Dermis blood vessel endothelial cell (primary cell): ENCODE results near the gene CEP68. TPM values are rescaled to one million over a fixed set of nuclear protein-coding genes. Genes with fewer than 3 reads are reported as not detected.
A peak's percentile ranks its signal among the peaks of the same experiment; 100 is the strongest.

ENCODE experiments used
- DNase-seq: peaks from one replicate; pipeline ENCODE4 v3.0.0; 2010
- total RNA-seq: library from RNA; depleted of rRNA; stranded (reverse); fragments of >200 nt; gene quantifications from 2 replicates; pipeline ENCODE4 v1.2.3, GENCODE V29; 2014

The CEP68 gene
- total RNA-seq, 1 donor from 2014 or later = 44.4 TPM

DNA sequence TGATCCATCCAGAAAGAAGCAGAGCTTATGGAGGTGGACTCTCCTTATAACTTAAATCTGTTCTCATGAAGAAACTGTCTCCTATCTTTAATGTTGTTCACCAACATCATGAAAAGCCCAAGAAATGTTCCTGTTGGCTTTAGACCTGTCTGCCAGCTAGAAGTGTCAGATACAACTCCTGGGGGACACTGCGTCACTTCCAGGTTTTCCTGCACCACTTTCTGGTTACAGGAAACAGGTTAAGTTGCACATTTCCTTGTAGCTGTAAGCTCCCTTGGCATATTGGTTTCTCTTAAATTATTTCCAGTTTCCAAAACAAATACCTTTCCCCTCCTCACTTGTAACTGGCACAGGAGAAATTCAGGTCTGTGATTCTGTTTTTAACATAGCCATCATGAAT, 2.9 kb downstream of the CEP68 start:
- peak; percentile 96 for DNase-seq

DNA sequence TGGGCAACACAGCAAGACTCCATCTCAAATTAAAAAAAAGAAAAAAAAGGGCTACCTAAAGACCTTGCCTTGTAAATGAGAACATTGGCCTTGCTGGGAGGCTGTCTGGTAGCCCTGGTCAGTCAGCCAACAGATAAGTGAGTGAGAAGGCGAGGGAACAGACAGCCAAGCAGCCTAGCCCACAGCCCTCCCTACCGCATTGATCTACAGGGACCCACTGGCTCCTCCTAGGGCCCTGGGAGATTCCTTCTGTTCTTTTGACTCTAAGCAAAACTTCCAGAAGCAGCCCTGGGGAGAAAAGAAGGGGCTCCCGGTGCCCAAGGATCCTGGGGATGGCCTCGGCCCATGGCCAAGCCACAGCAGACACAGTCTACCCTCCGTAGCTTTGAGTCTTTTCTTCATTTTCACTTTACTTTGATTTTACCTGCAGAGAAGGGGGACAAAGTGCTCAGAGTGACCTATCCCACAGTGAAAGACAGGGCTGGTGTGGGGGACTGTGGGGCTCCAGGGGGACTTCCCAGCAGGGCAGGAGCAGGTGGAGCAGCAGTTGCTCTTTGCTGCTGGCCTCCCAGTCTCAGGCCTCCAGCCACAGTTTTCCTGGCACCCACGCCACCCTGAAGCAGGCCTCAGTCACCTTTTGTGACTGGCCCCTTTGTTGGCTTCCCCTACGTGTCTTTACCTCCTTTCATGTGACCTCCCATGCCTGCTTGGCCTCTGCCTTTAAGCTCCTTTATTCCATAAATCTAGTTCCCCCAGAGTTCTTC, 5.1 kb downstream of the CEP68 start:
- DNase-seq = no peak

DNA sequence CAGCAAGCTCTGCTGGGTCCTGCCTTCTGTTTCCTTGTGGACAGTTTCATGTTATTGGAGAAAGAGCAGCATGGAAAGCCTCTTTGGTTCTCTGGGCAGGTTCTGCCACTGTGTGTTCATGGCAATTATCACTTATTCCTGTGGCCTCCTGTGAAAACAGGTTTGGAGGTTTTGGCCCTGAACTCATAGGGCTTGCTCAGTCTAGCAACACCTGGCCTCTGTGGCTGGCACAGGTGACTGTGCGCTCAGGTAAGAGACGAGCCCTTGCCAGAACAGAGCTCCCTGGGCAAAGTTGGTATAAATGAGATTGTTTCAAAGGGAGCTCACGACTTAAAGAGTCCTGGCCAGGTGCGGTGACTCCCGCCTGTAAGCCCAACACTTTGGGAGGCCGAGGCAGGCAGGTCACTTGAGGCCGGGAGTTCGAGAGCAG, 5.7 kb downstream of the CEP68 start:
- no peak for DNase-seq

DNA sequence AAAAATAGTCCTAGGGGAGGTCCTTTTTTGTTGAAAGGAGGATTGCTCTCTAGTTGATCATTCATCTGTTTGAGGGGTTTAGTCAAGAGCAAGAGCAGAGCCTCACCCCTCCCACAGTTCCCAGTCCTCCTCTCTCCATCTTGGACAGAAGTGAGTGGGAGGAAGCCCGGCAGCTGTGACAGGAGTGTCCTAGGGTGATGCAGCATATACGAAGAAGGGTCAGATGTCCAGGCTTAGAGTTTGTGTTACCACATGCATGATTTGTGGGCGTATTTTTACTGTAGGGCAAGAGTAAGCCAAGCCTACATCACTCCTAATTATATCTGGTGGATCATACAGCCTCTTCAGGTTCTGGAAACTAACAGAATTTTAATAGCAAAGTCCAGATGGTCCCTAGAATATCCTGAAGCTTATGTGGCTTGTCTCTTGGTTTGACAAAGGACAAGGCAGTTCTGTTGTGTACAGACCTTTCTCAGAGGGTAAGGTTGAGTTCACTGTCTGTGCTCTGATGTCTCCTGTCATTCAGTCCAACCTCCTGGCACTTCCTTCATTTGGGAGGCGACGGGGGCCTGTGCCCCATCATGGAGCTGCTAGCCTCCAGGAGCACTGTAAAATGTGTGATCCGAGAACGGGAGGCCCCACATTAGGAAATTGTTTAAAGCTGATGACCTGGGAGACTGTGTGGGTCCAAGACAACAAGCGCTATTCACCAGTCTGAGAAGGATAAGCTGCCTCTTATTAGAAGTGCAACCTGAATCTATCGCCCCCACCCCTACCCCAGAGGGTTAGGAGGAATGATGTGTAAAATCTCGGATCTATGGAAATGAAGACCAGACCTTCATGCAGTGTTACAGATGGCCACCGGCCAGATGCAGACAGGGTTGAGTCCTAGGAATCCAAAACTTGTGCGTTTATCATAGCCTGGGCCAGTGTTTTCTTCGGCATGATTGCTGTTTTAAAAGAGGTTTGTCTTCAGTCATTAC, 6.9 kb downstream of the CEP68 start:
- no peak for DNase-seq

DNA sequence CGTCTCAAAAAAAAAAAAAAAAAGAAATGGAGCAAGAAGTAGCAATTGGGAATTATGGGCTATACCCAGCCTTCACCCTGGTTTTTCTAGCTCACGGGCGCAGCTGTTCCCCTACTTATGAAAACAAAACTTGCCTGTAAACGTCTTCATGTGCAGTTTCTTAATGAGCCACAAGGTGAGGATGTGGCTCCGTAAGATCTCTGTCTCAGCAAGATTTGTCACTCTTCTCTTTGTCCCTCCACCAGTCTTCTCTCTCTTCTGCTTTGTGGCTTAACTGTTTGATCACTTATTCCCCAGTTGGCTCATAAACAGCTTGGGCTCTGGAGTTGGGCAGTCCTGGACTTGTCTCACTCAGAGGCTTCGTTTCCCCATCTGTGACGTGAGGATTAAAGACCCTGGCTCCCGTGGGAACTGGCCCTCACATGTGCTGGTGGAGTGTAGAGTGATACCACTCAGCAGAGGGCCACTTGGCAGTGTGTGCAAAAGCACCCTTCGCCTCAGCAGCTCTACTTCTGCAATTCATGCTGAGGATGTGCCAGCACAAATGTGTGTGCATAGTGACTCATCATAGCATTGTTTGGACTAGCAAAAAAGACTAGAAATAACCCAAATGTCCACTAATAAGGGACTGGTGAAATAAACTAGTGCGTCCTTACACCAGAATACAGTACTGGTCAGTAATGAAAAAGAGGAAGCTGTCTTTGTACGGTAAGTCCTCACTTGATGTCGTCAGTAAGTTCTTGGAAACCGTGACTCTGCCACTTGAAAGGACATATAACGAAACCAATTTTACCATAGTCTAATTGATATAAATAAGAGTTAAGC, 8.7 kb downstream of the CEP68 start:
- peak; percentile 89 for DNase-seq

DNA sequence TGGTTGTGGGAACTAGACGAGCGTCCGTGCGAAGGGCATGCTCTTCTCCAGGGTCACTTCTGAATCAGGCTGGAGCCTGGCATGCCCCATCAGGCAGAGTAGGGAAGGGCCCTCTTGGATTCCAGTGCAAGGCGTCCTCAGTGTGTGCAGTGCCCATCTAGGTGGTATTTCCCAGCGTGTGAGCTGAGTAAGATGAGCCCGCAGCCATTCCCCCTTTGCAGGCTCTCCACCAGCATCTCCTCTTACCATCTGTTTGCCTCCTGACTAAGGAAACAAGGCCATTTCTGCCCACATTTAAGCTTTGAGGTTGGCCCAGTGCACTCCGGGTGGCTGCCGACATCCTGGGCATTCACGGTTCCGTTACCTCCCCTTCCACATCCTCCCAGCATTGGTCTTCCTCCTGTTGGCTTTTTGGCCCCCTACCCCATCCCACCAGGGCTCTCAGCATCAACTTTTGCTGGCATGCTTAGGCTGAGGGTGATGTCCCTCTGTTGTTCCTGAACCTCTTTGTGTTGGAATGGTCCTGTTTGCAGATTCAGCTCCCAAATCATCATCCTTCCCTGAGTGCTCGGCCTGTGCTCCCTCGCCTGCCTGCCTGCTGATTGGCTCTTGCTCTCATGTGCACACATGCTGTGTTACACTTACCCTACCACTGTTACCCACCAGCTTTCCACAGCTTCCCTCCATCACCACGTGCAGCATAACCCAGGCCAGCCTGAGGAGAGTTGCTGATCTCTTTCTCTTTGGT, 11.8 kb downstream of the CEP68 start:
- DNase-seq = no peak

DNA sequence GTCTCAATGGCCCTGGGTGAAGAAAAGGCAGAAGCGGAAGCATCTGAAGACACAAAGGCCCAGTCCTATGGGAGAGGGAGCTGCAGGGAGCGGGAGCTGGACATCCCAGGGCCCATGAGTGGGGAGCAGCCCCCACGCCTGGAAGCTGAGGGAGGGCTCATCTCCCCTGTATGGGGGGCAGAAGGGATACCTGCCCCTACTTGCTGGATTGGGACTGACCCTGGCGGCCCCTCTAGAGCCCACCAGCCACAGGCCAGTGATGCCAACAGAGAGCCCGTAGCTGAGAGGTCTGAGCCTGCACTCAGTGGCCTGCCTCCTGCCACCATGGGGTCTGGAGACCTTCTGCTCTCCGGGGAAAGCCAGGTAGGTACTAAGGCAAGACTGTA, 13.2 kb downstream of the CEP68 start:
- no peak for DNase-seq

DNA sequence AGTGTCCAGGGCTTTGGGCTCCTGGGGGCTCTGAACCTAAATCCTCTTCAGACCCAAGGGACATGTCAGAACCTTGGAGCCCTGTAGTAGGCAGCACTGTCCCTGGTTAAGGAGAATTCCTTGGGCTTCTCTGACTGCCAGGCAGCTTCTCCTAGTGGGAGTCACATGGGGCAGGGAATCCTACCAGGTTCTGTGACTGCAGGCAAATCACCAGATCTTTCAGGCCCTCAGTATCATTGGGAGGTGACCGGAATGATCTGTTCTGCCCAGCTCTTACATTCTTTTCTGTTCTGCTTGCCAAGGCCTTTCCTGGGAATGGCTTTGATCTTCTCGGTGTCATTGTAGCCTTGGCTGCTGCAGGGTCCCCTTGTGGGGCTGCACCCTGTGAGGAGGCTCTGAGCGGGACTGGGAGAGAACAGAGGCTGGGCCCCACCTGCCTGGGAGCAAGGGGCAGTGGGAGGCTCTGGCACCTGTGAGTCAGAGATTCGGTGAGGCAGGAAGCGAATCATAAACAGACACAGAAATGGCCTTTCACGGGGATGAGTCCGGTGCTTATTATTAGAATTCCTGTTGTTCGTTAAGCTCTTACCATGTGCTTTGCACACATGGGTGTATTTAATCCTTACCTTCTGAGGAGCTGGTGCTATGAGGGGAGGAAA, 14.1 kb downstream of the CEP68 start:
- peak; percentile 69 for DNase-seq

DNA sequence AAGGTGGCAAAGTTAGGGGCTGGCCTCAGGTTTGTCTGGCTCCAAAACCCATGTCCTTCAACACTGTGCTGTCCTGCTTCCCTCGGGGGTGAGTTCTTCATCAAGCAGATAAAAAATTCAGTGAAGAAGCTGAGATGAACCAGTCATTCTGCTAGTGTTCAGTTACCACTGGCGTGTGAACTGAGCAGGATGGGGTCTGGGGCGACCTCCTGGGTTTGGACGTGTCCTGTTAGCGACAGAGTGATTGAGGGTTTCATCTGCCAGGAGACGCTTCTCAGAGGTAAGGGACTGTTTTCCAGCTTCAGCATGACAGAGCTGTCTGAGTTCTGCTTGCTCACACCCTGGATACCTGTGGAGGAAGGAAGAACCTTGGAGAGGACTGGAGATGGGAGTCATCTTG, 14.6 kb downstream of the CEP68 start:
- no peak for DNase-seq

DNA sequence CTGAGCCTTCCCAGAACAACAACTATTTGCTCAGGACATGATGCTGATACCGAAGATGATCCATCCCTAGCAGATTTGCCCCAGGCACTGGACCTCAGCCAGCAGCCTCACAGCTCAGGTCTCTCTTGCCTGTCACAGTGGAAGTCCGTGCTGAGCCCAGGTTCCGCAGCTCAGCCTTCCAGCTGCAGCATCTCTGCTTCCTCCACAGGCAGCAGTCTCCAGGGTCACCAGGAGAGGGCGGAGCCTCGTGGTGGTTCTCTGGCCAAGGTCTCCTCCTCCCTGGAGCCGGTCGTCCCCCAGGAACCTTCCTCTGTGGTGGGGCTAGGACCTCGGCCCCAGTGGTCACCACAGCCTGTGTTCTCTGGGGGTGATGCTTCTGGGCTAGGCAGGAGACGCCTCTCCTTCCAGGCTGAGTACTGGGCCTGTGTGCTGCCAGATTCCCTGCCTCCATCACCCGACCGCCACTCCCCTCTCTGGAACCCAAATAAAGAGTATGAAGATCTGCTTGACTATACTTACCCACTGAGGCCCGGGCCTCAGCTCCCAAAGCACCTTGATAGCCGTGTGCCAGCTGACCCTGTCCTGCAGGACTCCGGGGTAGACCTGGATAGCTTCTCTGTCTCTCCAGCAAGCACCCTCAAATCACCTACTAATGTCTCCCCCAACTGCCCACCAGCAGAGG, 15.4 kb downstream of the CEP68 start:
- no peak for DNase-seq

DNA sequence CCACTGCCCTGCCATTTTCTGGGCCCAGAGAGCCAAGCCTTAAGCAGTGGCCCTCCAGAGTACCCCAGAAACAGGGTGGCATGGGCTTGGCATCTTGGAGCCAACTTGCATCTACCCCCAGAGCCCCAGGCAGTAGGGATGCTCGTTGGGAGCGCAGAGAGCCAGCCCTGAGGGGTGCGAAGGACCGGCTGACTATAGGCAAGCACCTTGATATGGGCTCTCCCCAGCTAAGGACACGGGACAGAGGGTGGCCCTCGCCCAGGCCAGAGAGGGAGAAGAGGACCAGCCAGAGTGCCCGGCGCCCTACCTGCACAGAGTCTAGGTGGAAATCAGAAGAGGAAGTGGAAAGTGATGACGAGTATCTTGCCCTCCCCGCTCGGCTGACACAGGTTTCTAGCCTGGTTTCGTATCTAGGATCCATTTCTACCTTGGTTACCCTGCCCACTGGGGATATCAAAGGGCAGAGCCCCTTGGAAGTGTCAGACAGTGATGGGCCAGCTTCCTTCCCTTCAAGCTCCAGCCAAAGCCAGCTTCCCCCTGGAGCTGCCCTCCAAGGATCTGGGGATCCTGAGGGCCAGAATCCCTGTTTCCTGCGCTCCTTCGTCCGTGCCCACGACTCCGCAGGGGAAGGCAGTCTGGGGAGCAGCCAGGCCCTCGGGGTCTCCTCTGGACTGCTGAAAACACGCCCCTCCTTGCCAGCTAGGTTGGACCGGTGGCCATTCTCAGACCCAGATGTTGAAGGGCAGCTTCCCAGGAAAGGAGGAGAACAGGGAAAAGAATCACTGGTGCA, 16.2 kb downstream of the CEP68 start:
- DNase-seq = no peak

DNA sequence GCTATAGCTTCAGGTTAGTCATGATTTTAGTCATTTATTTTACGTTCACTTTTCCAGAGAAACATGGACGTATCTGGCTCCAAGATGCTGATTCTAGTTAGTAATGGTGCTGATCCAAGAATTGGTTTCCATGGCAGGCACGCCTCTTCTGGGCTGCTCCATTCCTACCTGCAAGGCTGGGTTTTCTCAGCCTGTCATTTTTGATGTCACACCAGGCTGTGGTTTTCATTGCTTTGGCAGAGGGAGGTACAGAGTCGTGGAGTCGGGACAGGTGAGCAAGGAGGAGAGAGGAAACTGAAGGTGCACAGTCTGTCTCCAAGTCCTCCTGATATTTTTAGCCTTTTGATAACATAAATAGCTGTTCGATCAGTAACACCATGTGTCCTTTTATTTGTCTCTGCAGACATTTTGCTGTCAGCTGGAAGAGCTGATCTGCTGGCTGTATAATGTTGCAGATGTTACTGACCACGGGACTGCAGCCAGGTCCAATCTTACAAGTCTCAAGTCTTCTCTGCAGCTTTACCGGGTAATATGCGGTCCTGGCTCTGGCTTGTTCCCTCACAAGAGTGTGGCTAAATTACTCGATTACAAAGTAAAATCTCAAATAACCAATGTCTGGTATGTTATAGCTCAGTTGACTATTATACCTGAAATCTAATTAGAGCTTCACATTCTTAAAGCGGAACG, 17.8 kb downstream of the CEP68 start:
- no peak for DNase-seq

DNA sequence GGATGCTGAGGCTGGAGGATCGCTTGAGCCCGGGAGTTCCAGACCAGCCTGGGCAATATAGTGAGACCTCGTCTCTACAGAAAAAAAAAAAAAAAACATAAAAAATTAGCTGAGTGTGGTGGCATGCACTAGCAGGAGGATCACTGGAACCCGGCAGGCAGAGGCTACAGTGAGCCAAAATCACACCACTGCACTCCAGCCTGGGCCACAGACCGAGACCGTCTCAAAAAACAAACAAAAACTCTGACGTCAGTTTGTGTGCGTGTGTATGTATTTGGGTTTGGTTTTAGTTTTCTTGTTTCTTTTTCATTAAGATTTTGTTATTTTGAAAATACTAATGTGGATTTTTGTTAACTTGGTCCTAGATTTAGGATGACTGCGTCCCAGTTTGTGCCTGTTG, 19.0 kb downstream of the CEP68 start:
- no peak for DNase-seq

DNA sequence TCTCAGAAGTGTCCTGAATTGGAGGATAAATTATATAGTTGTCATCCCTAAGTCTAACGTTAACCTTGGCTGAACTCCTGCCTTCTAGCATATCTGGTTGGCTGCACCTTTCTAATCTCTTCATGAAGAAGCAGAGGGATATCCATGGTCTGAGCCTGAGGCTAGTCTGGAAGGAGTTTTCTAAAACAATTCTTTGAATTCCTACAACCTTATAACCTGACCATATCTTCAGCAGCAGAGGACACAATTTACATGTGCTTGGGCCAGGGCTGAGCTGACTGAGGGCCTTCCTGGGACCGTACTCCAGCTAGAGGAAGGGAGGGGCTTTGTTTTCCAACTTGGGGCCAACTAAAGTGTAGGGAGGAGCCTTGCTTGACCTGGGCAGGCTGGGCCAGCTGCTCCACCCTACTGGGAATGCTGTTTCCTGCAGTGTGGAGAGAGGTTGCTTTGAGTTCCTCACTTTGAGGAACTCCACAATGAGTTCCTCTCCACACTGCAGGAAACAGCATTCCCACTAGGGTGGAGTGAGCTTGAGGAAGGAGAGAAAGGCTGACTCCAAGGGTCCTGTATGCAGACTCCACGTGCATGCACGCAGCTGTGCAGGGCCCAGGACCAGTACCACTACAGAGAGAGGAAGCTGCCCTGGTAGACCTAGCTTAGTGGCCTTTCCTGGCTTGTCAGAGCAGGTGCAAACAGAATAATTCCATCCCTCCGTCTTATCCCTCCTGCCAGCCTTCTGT, 19.6 kb downstream of the CEP68 start:
- peak; percentile 54 for DNase-seq

DNA sequence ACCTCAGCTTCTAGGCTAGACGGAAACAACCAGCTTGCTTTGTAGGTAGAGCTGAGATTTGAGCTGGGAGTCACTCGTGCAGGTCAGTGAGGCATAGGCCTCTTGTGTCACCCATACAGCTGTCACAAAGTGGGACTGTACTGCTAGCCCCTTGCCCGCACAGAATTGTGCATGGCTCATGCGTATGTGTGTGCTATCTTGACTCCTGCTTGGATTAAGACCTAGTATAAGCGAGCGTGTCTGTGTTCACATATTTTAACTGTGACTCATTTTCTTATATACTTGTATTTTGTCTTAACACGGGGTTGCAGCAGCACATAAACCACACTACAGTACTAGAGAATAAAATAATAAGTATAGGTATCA, 20.1 kb downstream of the CEP68 start:
- no peak for DNase-seq

DNA sequence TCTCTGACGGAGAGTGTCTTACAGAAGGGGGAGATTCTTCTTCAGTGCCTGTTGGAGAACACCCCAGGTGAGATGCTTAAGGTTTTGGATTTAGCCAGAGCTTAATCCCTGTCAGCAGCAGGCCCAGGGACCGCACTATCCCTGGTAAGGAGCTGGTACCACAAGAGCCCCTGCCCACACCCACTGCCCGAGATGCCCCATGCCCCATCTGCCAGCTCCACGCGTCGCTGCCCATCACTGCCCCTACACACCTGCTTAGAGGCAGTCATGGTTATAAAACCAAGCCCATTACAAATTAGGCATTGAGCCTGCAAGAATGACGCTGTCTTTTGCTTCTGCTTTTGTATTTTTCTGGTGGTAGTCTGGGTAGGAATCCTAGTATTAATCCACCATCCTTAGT, 21.7 kb downstream of the CEP68 start:
- no peak for DNase-seq

DNA sequence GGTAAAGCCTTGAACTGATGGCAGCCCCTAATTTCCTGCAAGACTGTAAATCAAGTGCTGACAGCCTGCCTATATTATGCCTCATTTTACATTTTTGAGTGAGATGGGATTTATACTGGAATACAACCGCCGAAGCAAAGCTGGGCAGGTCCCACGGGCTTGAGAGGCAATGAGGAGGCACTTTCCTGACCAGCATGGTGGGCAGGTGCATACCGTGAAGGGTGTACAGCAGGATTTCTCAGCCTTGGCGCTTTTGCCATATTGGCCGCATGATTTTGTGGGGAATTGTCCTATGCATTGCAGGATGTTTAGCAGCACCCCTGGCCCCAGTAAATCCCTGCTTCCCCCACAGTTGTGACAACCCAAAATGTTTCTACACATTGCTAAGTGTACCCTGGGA, 22.8 kb downstream of the CEP68 start:
- DNase-seq = no peak

DNA sequence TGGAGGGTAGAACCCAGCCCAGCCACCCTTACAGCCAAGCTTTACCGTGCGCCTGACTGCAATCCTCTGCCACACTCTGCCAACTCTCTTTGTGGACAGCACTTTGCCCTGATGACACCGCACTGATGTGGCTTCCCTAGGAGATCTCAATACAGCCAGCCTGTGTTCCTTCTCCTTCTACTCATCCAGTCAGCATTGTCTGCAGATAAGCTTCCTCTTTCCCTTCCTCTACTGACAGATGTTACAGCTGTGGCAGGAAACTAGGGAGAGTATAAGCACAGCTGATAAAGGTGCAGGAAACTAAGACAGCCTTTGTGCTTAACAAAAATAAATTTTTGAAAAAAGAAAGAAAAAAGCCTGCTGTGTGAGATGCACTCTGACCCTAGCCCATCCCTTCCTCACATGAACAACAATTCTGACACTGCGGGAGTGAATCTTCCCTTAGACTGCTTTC, 25.0 kb downstream of the CEP68 start:
- DNase-seq = peak; percentile 74

DNA sequence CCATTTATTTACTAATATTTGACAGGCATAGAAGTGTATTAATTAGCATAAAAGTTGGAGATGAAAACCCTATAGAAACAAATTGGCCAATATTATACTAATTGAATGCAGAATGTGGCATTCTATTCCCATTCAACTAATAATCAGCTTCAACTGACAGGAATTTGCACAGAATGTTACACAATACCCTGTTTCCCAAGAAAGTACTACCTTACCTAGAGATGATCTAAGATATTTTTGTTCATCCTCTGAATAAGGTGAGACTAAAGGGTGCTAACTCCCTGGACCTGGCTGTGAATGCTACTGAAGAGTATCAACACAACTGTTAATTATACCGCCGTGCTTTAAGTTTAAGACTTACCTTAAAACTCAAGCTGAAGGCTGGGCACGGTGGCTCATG, 28.9 kb downstream of the CEP68 start:
- no peak for DNase-seq
